ENCODE measurements around the gene GRM3.

DNA sequence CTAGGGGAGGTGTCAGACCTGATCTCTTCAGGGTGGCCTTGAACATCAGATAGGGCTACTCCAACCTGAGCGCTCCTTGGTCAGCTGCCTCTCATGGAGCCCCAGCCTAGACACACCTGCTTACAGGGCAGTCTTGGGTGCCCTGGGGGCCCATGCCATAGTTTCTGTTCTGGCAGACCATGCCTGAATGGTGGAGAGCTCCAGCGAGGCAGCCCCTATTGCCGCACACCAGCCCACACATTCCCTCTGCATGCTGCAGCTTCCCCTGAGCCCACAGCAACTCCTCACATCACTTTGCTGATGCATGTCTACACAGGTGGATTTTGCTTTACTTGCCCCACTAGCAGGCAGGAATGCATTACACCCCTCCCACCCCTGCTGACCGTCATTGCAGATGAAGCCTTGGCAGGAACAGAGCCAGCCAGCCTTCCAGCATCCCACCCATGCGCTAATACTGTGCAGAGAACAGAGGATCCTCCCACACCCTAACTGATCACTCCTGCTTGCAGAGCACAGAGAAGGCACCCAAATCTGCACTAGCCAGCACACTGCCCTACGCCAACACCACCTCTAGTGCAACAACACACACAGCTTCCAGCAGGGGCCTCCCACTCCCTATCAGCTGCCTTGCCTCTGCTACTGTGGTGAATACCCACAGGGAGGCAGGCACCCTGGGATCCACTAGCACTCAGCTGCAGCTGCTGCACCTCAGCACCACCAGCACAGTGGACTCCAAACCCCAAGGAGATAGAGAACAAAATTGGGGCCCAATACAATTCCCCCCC is 43.0 kb upstream of the GRM3 start:
- TF ChIP-seq, protein P1, sequence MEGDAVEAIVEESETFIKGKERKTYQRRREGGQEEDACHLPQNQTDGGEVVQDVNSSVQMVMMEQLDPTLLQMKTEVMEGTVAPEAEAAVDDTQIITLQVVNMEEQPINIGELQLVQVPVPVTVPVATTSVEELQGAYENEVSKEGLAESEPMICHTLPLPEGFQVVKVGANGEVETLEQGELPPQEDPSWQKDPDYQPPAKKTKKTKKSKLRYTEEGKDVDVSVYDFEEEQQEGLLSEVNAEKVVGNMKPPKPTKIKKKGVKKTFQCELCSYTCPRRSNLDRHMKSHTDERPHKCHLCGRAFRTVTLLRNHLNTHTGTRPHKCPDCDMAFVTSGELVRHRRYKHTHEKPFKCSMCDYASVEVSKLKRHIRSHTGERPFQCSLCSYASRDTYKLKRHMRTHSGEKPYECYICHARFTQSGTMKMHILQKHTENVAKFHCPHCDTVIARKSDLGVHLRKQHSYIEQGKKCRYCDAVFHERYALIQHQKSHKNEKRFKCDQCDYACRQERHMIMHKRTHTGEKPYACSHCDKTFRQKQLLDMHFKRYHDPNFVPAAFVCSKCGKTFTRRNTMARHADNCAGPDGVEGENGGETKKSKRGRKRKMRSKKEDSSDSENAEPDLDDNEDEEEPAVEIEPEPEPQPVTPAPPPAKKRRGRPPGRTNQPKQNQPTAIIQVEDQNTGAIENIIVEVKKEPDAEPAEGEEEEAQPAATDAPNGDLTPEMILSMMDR (IDR thresholded peaks at IDR 0.05): no peak
- TF ChIP-seq POLR2A (IDR thresholded peaks at IDR 0.05): no peak

All from thyroid gland (tissue), 4 donors.